Transverse colon (tissue), 4 donors: ENCODE data around the gene DLST. TPM values are rescaled to one million over a fixed set of nuclear protein-coding genes. Genes with fewer than 3 reads are reported as not detected.
A peak's percentile ranks its signal among the peaks of the same experiment; 100 is the strongest.

Experiments used
- DNase-seq: peaks from one replicate; pipeline ENCODE4 v3.0.0-alpha.2; 2019
- H3K27ac ChIP-seq, 4 donors: fragments of 200-600 bp; sonication (generic); 2 replicates each; pipeline ENCODE4 v1.5.1; 2016 to 2018; ENCODE audit warnings: inconsistent platforms in 4 of 4
- H3K27me3 ChIP-seq: fragments of 200-600 bp; sonication (generic); 2 replicates; pipeline ENCODE4 v1.5.1; 2017; ENCODE audit warnings: inconsistent platforms
- H3K36me3 ChIP-seq, 4 donors: fragments of 200-600 bp; sonication (generic); 2 replicates each; pipeline ENCODE4 v1.5.1; 2017 to 2019; ENCODE audit warnings: inconsistent platforms in 4 of 4
- H3K4me1 ChIP-seq, 4 donors: fragments of 200-600 bp; sonication (generic); 2 replicates each; pipeline ENCODE4 v1.5.1; 2017 to 2020; ENCODE audit warnings: inconsistent platforms in 4 of 4
- H3K4me3 ChIP-seq, 4 donors: fragments of 200-600 bp; sonication (generic); 1 replicate in 1 of 4; 2 replicates in 3 of 4; pipeline versions ENCODE4 v1.5.1 to v1.6.1; 2017 to 2019; ENCODE audit warnings: inconsistent platforms in 4 of 4
- H3K9me3 ChIP-seq, 2 donors: fragments of 200-600 bp; sonication (generic); 2 replicates each; pipeline ENCODE4 v1.5.1; 2017 to 2019; ENCODE audit warnings: inconsistent platforms in 2 of 2
- CTCF ChIP-seq, 5 experiments: fragments of 200-600 bp in 3 of 5; fragments of 450-650 bp in 2 of 5; sonication (generic) in 3 of 5; IDR thresholded peaks; 1 replicate in 2 of 5; 2 replicates in 3 of 5; pipeline ENCODE4 v1.5.1; 2016 to 2017; ENCODE audit warnings: antibody characterized with exemption in 5 of 5, inconsistent platforms in 3 of 5, mild to moderate bottlenecking in 2 of 5, moderate library complexity in 1 of 5
- EP300 ChIP-seq: sonication (generic); formaldehyde crosslinking; IDR thresholded peaks from one replicate; pipeline ENCODE4 v1.6.1; 2017; ENCODE audit warnings: antibody characterized with exemption, low read depth
- POLR2A ChIP-seq: fragments of 450-650 bp; IDR thresholded peaks from one replicate; pipeline ENCODE4 v1.6.1; 2016; ENCODE audit warnings: antibody characterized with exemption, mild to moderate bottlenecking, moderate library complexity
- POLR2AphosphoS5 ChIP-seq, 3 donors: sonication (generic); formaldehyde crosslinking; IDR thresholded peaks; one replicate each; pipeline ENCODE4 v1.6.1; 2016; ENCODE audit warnings: antibody characterized with exemption in 3 of 3
- WGBS, 2 donors: methylation state at CpG; one replicate each; pipeline ENCODE4 v1.1.5; 2018; ENCODE audit warnings: low coverage in 1 of 2; 5-methylcytosine and 5-hydroxymethylcytosine counted together
- in situ Hi-C, 4 donors: fragments of 200-750 bp; cut with MboI; loops; one replicate each; pipeline versions ENCODE4 v1.15.0 to v1.15.1; 2017; ENCODE audit warnings: low sequenced_read_pairs in 3 of 4, low pct_ligation_motif_present in 1 of 4, low pct_unique_long_range_greater_than_20kb in 1 of 4
- intact Hi-C: fragments of 100-400 bp; cut with DNase I; formaldehyde crosslinking; loops from one replicate; pipeline ENCODE4 v1.15.1; 2023; ENCODE audit warnings: low total_unique reads
- total RNA-seq, 4 donors: library from RNA; depleted of rRNA; stranded (reverse); fragments of >200 nt; gene quantifications; one replicate each; pipeline ENCODE4 v1.1.0, GENCODE V29; 2016

The DLST gene
- total RNA-seq: 100 to 1,000 TPM in 3 of 4 donors, 10 to 100 TPM in 1; 65.1 to 135 (median 103) TPM

GRCh38 chr14:74881431-74882102 is at the start of gene DLST:
Gene DLST, plus strand, starts transcription at chr14:74881916. Its CDS starts 38 bp downstream, at chr14:74881954.
- H3K27me3 ChIP-seq: no peaks in the 10 kb centered on the region
- in situ Hi-C loops: no loop called here

GRCh38 chr14:74832849-74833248 is 48.9 kb upstream of the DLST start:
- DNase-seq: no peak
- TF ChIP-seq POLR2AphosphoS5 (IDR thresholded peaks at IDR 0.05): no peak
- TF ChIP-seq POLR2A: no peak
- TF ChIP-seq EP300: no peak
- no peak for TF ChIP-seq CTCF (IDR thresholded peaks at IDR 0.05)
- intact Hi-C loops: no loop called here
- WGBS, 2 donors: 87 to 98% methylated on average over 4 of the region's 4 CpGs
- peaks cover 0 to 11% (median 0%) of the 10 kb centered on the region in 4 donors for H3K4me1 ChIP-seq
- no peak overlapping the region for H3K27ac ChIP-seq
- no peak overlapping the region for H3K4me3 ChIP-seq
- in situ Hi-C loops: no loop called here
- H3K9me3 ChIP-seq: no peaks in the 10 kb centered on the region
- H3K27me3 ChIP-seq: no peaks in the 10 kb centered on the region
- H3K36me3 ChIP-seq: peaks cover 0 to 24% (median 8%) of the 10 kb centered on the region in 4 donors

More at GRCh38 chr14:74881431-74882102, at the start of gene DLST:
- Histone ChIP-seq H3K4me3 (peak within 1 kb of the TSS; percentile 74 to 99 (median 86)), H3K36me3 (peaks cover 0 to 12% (median 0%) of the 10 kb centered on the region in 4 donors), H3K27ac (peak within 1 kb of the TSS; percentile 95 to 97 (median 97)), H3K9me3 (no peaks in the 10 kb centered on the region), H3K4me1 (peaks cover 21 to 44% (median 36%) of the 10 kb centered on the region in 4 donors)
- WGBS, 2 donors: 0% methylated on average over 41 of the region's 53 CpGs; no CpG with 5 or more reads in 1 of the 2 donors
- peak; percentile 91 for DNase-seq
- TF ChIP-seq POLR2A (peak; percentile 87), CTCF (IDR thresholded peaks at IDR 0.05) (peak in 1 of 5 experiments; percentile 8), POLR2AphosphoS5 (IDR thresholded peaks at IDR 0.05) (peak; percentile 80 to 95 (median 94)), EP300 (no peak)
- intact Hi-C loops: no loop called here

- Histone ChIP-seq H3K9me3 (no peaks in the 10 kb centered on the region), H3K4me3 (no peak overlapping the region), H3K36me3 (peaks cover 0 to 18% (median 5%) of the 10 kb centered on the region in 4 donors), H3K27me3 (no peaks in the 10 kb centered on the region), H3K4me1 (peaks cover 0 to 16% (median 0%) of the 10 kb centered on the region in 4 donors), H3K27ac (no peak overlapping the region)
- WGBS, 2 donors: 83 to 91% methylated on average over 4 of the region's 5 CpGs
- intact Hi-C loops: no loop called here
- TF ChIP-seq CTCF (IDR thresholded peaks at IDR 0.05): no peak
- TF ChIP-seq POLR2A: no peak
- TF ChIP-seq EP300: no peak
- no peak for TF ChIP-seq POLR2AphosphoS5 (IDR thresholded peaks at IDR 0.05)
- in situ Hi-C loops: no loop called here
- DNase-seq: no peak
Observed at GRCh38 chr14:74834692-74835392, 46.9 kb upstream of the DLST start.

GRCh38 chr14:74835645-74836250 is 46.0 kb upstream of the DLST start:
- in situ Hi-C loops (no loop called here), intact Hi-C loops (no loop called here)
- 82 to 85% methylated on average over 6 to 7 of the region's 7 CpGs for WGBS, 2 donors
- no peaks in the 10 kb centered on the region for H3K27me3 ChIP-seq
- H3K9me3 ChIP-seq: no peaks in the 10 kb centered on the region
- TF ChIP-seq CTCF (IDR thresholded peaks at IDR 0.05): no peak
- no peak for TF ChIP-seq POLR2A
- TF ChIP-seq POLR2AphosphoS5 (IDR thresholded peaks at IDR 0.05): no peak
- TF ChIP-seq EP300: no peak
- DNase-seq: no peak
- H3K27ac ChIP-seq: peak overlapping the region in 2 of 4 donors; percentile 13 to 30
- no peak overlapping the region for H3K4me3 ChIP-seq
- peaks cover 0 to 16% (median 0%) of the 10 kb centered on the region in 4 donors for H3K4me1 ChIP-seq
- H3K36me3 ChIP-seq: peaks cover 0 to 10% (median 2%) of the 10 kb centered on the region in 4 donors
